PC-9 (cell line): Measurements from ENCODE around the gene IL34. TPM values are rescaled to one million over a fixed set of nuclear protein-coding genes. Genes with fewer than 3 reads are reported as not detected.

Experiments
- BruUV-seq: library from RNA; stranded (reverse); fragments of 400-500 nt; replicated peaks from 2 replicates; lab custom pipeline; 2021; lab: Mats Ljungman, UMichigan
- CTCF ChIA-PET: fragments of 300-600 bp; sonication (Branson Sonifier 250); formaldehyde crosslinking; loops from one replicate; lab custom pipeline; 2022; ENCODE audit warnings: antibody characterized with exemption; lab: Charles Lee
- POLR2A ChIA-PET: fragments of 300-600 bp; sonication (Branson Sonifier 250); formaldehyde crosslinking; loops from one replicate; lab custom pipeline; 2022; ENCODE audit warnings: antibody characterized with exemption; ENCODE audit not compliant: unreplicated experiment; lab: Charles Lee
- DNase-seq, 2 experiments: peaks; one replicate each; pipeline versions ENCODE4 v3.0.0 to v3.0.0-alpha.2; 2015 to 2022; ENCODE audit warnings: mixed read lengths in 1 of 2
- H2AFZ ChIP-seq: fragments of 200-600 bp; sonication (generic); 2 replicates; pipeline ENCODE4 v1.8.1; 2017; ENCODE audit warnings: antibody characterized with exemption
- H3F3A ChIP-seq: fragments of 200-600 bp; sonication (generic); 2 replicates; pipeline ENCODE4 v1.8.1; 2017; ENCODE audit warnings: antibody characterized with exemption, mild to moderate bottlenecking, low read depth; ENCODE audit not compliant: insufficient read depth
- H3K27ac ChIP-seq: fragments of 200-600 bp; sonication (generic); 2 replicates; pipeline ENCODE4 v1.6.1; 2016; ENCODE audit warnings: mixed run types
- H3K27me3 ChIP-seq: fragments of 200-600 bp; sonication (generic); 2 replicates; pipeline ENCODE4 v1.6.1; 2016; ENCODE audit warnings: low read depth, mixed run types; ENCODE audit not compliant: insufficient read depth
- H3K36me3 ChIP-seq: fragments of 200-600 bp; sonication (generic); 2 replicates; pipeline ENCODE4 v1.6.1; 2016; ENCODE audit warnings: low read depth, mixed run types
- H3K4me1 ChIP-seq: fragments of 200-600 bp; sonication (generic); replicated peaks from 2 replicates; pipeline ENCODE4 v1.6.1; 2016; ENCODE audit warnings: mixed run types; ENCODE audit not compliant: insufficient read depth
- H3K4me2 ChIP-seq: fragments of 200-600 bp; sonication (generic); 2 replicates; pipeline ENCODE4 v1.6.1; 2017; ENCODE audit warnings: mixed run types
- H3K4me3 ChIP-seq: fragments of 200-600 bp; sonication (generic); 2 replicates; pipeline ENCODE4 v1.6.1; 2016; ENCODE audit warnings: mixed run types
- H3K79me2 ChIP-seq: fragments of 200-600 bp; sonication (generic); 2 replicates; pipeline ENCODE4 v1.6.1; 2017; ENCODE audit warnings: low read depth, mixed run types
- H3K9me2 ChIP-seq: fragments of 200-600 bp; sonication (generic); 2 replicates; pipeline ENCODE4 v1.8.1; 2017; ENCODE audit warnings: mild to moderate bottlenecking; ENCODE audit not compliant: insufficient read depth
- H3K9me3 ChIP-seq: fragments of 200-600 bp; sonication (generic); 2 replicates; pipeline ENCODE4 v1.8.1; 2016; ENCODE audit warnings: low read depth; ENCODE audit not compliant: insufficient read depth
- H4K20me1 ChIP-seq: fragments of 200-600 bp; sonication (generic); 2 replicates; pipeline ENCODE4 v1.8.1; 2017; ENCODE audit not compliant: insufficient read depth
- CTCF ChIP-seq: fragments of 200-600 bp; sonication (generic); conservative IDR thresholded peaks from 2 replicates; pipeline ENCODE4 v1.6.1; 2017; ENCODE audit warnings: mixed run types, antibody characterized with exemption, mild to moderate bottlenecking, moderate library complexity
- EZH2 ChIP-seq: fragments of 200-600 bp; sonication (generic); IDR thresholded peaks from 2 replicates; pipeline ENCODE4 v1.8.0; 2017; ENCODE audit warnings: antibody characterized with exemption, low read depth
- intact Hi-C: fragments of 100-400 bp; cut with micrococcal nuclease; formaldehyde crosslinking; loops from one replicate; pipeline ENCODE4 v1.10.0; 2022; ENCODE audit not compliant: unreplicated experiment
- total RNA-seq: library from RNA; stranded (reverse); gene quantifications from 2 replicates; pipeline ENCODE4 v1.2.3, GENCODE V29; 2021

Gene IL34
- total RNA-seq, 1 experiment from 2014 or later = not detected

GRCh38 chr16:70656712-70657263, 10.4 kb downstream of the IL34 start:
- no TSS peak for BruUV-seq
- H3K27me3 ChIP-seq = no peaks in the 10 kb centered on the region
- H3K4me1 ChIP-seq = peaks cover 18% of the 10 kb centered on the region
- H3K4me2 ChIP-seq = no peak overlapping the region
- TF ChIP-seq EZH2 (no peak), CTCF (no peak)
- CTCF ChIA-PET = no interaction called here
- peaks cover 4% of the 10 kb centered on the region; the same call in 1 of the 2 replicates for H3F3A ChIP-seq
- no peaks in the 10 kb centered on the region for H3K79me2 ChIP-seq
- H3K9me2 ChIP-seq = no peaks in the 10 kb centered on the region
- intact Hi-C loops = no loop called here
- no peaks in the 10 kb centered on the region for H3K9me3 ChIP-seq
- no peak for DNase-seq
- H4K20me1 ChIP-seq = no peaks in the 10 kb centered on the region
- H3K27ac ChIP-seq = no peak overlapping the region
- no peak overlapping the region for H3K4me3 ChIP-seq
- no peak overlapping the region for H2AFZ ChIP-seq
- POLR2A ChIA-PET = no interaction called here
- H3K36me3 ChIP-seq = no peaks in the 10 kb centered on the region

- no peaks in the 10 kb centered on the region for H3K9me2 ChIP-seq
- no peaks in the 10 kb centered on the region for H3K36me3 ChIP-seq
- peaks cover 4% of the 10 kb centered on the region; the same call in 1 of the 2 replicates for H3F3A ChIP-seq
- H3K27ac ChIP-seq = no peak overlapping the region
- no peaks in the 10 kb centered on the region for H3K9me3 ChIP-seq
- intact Hi-C loops = no loop called here
- no peak overlapping the region for H3K4me2 ChIP-seq
- BruUV-seq = no TSS peak
- TF ChIP-seq EZH2 = no peak
- no peak for TF ChIP-seq CTCF
- H3K27me3 ChIP-seq = no peaks in the 10 kb centered on the region
- H3K4me3 ChIP-seq = no peak overlapping the region
- peaks cover 12% of the 10 kb centered on the region for H3K4me1 ChIP-seq
- no peak for DNase-seq
- ChIA-PET CTCF (no interaction called here), POLR2A (no interaction called here)
- no peak overlapping the region for H2AFZ ChIP-seq
- H4K20me1 ChIP-seq = no peaks in the 10 kb centered on the region
- no peaks in the 10 kb centered on the region for H3K79me2 ChIP-seq
Observed at GRCh38 chr16:70657956-70658355, 11.6 kb downstream of the IL34 start.

- Histone ChIP-seq H3K9me3 (no peaks in the 10 kb centered on the region), H3K79me2 (no peaks in the 10 kb centered on the region), H2AFZ (no peak overlapping the region), H4K20me1 (no peaks in the 10 kb centered on the region), H3F3A (no peaks in the 10 kb centered on the region; the same call in 1 of the 2 replicates), H3K27ac (no peak overlapping the region), H3K4me3 (no peak overlapping the region), H3K36me3 (no peaks in the 10 kb centered on the region), H3K4me2 (no peak overlapping the region), H3K9me2 (no peaks in the 10 kb centered on the region), H3K4me1 (peaks cover 4% of the 10 kb centered on the region; the same call in 1 of the 2 replicates), H3K27me3 (no peaks in the 10 kb centered on the region)
- no peak for DNase-seq
- BruUV-seq = no TSS peak
- ChIA-PET POLR2A (no interaction called here), CTCF (no interaction called here)
- TF ChIP-seq CTCF = no peak
- TF ChIP-seq EZH2 = no peak
- intact Hi-C loops = no loop called here
Observed at GRCh38 chr16:70658921-70659320, 12.6 kb downstream of the IL34 start.
